ENCODE results near the gene POLR3E.
"Not testable (repeated sequence)": the region's sequence is repeated elsewhere in the genome, so short reads cannot be mapped to it uniquely, and the experiment has no call there.

POLR3E gene

GRCh38 chr16:22366371-22366770 lies 69.2 kb downstream of the POLR3E start:
- no peak for DNase-seq (ENCODE audit: low read depth in 3 of 3)

- DNase-seq (ENCODE audit: low read depth in 3 of 3): no peak
These were observed 69.7 kb downstream of the POLR3E start for GRCh38 chr16:22366889-22367288.

- not testable (repeated sequence) for DNase-seq (ENCODE audit: low read depth in 3 of 3)
These were observed 71.1 kb downstream of the POLR3E start for GRCh38 chr16:22368200-22368826.

- DNase-seq (ENCODE audit: low read depth in 3 of 3): no peak
These were observed 72.1 kb downstream of the POLR3E start for GRCh38 chr16:22369221-22369811.

- no peak for DNase-seq (ENCODE audit: low read depth in 3 of 3)
These were observed 73.0 kb downstream of the POLR3E start for GRCh38 chr16:22370038-22370820.

DNA sequence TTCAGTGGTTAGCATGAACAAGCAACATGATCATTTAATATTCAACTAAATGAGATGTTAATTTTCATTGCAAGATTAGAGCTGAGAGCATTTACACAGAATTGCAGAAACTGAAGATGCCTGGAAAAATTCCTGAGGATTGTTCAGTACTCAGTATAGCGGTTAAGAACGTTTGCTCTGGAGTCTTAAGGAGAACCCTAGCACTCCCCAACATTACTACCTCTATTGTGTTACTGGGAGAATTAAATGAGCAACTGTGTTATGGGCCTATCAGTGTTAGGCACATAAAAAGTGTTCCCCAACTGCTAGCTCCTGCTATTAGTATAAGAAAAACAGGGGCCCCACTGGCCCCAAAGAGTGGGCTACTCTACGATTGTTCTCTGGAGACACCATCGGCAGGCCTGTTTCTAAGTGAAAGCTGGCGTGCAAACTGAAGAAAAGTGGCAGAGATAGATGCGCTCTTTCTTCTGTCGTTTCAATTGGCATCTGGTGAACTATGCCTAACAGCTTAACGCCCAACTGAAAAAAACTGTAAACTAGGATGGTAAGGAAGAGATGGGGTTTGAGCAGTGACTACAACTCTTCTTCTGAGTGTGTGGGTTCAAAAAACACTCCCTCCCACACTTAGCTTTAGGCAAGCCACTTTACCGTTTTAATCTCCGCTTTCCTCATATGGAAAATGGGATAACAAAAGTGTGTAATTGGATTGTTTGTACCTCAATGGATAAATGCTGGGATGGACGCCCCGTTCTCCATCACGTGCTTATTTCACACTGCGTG lies 75.9 kb downstream of the POLR3E start:
- no peak for DNase-seq (ENCODE audit: low read depth in 3 of 3)

- DNase-seq (ENCODE audit: low read depth in 3 of 3): peak in 1 of 3 experiments; percentile 40
These were observed 76.6 kb downstream of the POLR3E start for GRCh38 chr16:22373662-22374310.

DNA sequence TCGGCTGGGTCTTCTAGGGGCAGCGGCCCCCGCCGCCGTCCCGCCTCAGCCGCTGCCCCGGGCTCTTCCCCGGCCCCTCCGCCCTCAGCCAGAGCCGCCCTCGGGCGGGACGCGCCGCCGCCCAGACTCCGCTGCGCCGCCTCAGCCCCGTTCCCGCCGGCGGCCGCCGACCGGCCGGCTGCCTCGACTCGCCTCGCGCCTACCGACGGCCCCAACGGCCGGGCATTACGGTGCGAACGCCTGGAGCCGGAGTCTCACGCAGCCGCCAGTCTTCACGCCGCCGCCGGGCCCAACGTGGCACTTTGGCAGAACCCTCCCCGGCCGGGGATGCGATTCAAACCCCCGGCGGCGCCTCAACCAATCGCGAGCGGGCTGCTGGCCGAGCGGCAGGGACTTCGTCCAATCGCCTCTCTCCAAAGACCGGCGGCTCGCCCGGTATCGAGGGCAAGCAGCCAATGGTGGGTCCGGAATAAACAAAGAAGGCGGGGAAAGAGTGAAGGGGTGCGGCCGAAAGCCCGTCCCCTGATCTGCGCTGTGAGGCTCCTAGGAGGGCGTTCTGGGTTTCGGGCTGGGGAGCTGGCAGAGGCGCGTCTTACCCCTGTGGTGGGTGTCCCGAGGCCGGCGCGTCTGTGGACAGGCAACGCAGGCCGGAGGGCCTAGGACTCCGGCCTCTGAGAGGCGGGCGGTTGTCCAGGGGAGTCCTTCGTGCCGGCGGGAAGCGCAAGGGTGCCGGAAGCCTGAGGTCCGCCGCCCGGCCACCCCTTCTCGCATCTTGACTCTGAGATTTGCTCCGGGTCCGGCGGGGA lies 77.3 kb downstream of the POLR3E start, which contains the start of gene CDR2:
Gene CDR2, minus strand, starts transcription at position 309 of the 806 bp plus-strand sequence. CDS start 310 bp downstream, outside the sequence.
- DNase-seq (ENCODE audit: low read depth in 3 of 3): peak; percentile 95 to 97 (median 96)

DNA sequence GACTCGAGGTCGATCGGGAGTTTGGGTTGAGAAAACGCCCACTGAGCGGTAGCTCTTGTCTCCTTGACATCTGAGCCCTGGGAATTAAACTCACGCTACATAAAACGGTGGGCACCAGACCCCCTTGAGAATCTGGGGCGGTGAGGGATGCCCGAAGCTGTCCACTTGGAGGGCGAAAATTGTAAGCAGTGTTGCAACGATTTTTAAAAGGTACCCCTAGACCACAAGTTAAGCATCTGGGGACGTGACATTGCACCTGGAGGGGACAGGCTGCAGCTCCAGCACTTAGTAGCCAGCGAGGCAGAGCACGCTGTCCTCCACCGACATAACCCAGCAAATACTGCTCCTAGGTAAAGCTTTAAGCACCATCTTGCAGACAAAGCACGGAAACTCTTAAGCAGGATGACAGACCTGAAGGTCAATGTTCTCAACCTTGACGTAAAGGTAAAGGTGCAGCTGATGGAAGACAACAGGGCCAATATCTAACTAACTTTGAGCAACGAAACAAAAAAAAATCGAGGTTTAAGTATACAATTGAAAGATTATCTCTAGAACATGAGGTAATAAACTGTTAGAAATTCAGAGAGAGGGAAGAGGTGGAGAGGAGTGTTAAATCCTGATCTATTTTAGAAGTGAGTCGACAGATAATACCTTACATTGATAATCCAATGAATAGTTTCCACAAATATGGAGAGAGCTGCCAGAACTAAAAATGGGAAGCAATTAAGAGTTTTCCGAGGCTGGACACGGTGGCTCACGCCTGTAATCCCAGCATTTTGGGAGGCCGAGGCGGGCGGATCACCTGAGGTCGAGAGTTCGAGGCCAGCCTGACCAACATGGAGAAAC lies 78.1 kb downstream of the POLR3E start:
- no peak for DNase-seq (ENCODE audit: low read depth in 3 of 3)

DNA sequence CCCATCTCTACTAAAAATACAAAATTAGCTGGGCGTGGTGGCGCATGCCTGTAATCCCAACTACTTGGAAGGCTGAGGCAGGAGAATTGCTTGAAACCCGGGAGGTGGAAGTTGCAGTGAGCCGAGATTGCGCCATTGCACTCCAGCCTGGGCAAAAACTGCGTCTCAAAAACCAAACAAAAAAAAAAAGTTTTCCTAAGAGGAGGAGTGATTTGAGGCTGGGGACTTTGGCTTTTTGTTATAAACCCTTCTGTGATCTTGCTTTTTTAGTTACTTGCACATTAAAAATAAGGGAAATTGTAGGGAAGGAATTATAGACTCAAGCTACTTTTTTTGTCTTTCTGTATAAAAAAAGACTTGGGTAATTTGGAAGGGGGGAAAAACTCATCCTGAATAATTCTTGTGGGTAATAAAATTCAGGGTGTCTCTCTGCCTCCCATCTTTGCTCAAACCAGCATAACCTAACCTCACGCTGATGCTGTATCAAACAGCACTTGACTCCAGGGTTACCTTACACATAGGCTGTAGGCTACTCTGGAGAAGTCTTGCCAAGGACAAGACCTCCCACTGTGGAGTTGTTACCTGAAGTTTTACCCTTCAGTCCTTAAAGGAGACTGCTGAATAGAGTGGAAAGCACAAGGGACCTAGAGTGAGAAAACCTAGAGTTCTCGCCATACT lies 78.9 kb downstream of the POLR3E start:
- no peak for DNase-seq (ENCODE audit: low read depth in 3 of 3)

GRCh38 chr16:22379656-22380055 lies 82.4 kb downstream of the POLR3E start:
- DNase-seq (ENCODE audit: low read depth in 3 of 3): no peak

DNA sequence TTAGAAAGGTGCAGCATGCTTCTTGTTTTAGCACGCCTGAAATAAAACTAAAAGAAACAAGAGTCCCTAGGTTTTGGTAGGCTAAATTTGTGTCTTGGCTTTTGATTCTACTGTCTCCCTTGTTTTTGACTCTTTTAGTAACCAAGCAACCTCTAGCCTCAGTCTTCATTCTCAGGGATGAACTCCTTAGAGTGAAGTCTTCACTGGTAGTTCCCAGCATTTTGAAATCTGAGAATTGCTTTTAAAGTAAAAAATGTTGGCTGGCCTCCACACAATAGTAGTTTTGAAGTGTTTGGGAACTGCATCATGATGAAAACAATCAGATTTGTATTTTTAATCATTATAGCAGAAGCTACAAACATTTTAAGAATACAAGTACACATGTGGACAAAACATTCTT lies 83.3 kb downstream of the POLR3E start:
- DNase-seq (ENCODE audit: low read depth in 3 of 3): no peak

DNA sequence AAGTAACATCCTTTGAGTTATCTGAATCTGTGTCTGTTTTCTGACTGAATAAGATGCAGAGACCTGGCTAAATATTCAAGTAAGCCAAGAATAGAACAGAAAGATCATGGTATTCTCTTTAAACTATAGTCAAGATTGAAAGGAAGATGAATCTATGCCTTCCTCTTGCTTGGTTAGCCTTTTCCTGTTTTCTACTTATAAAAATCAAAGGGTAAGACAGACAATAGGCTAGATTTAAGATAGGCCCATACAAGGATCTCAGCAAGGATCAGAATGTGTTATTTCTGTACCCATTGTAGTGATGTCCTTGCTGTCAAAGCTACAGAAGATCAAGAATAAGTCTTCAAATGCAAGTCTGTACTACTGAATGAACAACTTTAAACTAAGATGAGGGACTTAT lies 84.2 kb downstream of the POLR3E start:
- DNase-seq (ENCODE audit: low read depth in 3 of 3): no peak

- DNase-seq (ENCODE audit: low read depth in 3 of 3): no peak
These were observed 86.6 kb downstream of the POLR3E start for GRCh38 chr16:22383827-22384226.

Measured in stimulated activated CD4-positive, alpha-beta T cell treated with anti-CD3 and anti-CD28 coated beads, TNF-alpha, amount 100 ng/mL, for 24 hours (primary cell).